NCI-H2171 treated with DMSO at 0.1 percent for 48 hours (cell line): ENCODE results near the gene SEMA7A.
"Not testable (repeated sequence)": the region's sequence is repeated elsewhere in the genome, so short reads cannot be mapped to it uniquely, and the experiment has no call there.

ENCODE experiments used
- DNase-seq: peaks from one replicate; lab custom pipeline; 2025; lab: John Stamatoyannopoulos, UW

SEMA7A gene

GRCh38 chr15:74373056-74373650 lies 60.6 kb downstream of the SEMA7A start:
- no peak for DNase-seq

- no peak for DNase-seq
These were observed 63.3 kb downstream of the SEMA7A start for GRCh38 chr15:74370471-74370870.

- DNase-seq, result no peak
These were observed 64.0 kb downstream of the SEMA7A start for GRCh38 chr15:74369756-74370155.

GRCh38 chr15:74369084-74369745 lies 64.5 kb downstream of the SEMA7A start:
- DNase-seq, result no peak

GRCh38 chr15:74368121-74368520 lies 65.6 kb downstream of the SEMA7A start:
- DNase-seq, result no peak

- DNase-seq, result no peak
These were observed 66.4 kb downstream of the SEMA7A start, which contains the start of gene CYP11A1 for GRCh38 chr15:74367296-74367854. Gene CYP11A1, minus strand, starts transcription at chr15:74367646. Its CDS starts 61 bp downstream, at chr15:74367585.

- no peak for DNase-seq
These were observed 67.9 kb downstream of the SEMA7A start for GRCh38 chr15:74365598-74366445.

- DNase-seq, result no peak
These were observed 68.7 kb downstream of the SEMA7A start for GRCh38 chr15:74364936-74365597.

GRCh38 chr15:74362482-74362881 lies 71.3 kb downstream of the SEMA7A start:
- DNase-seq, result no peak

- not testable (repeated sequence) for DNase-seq
These were observed 72.9 kb downstream of the SEMA7A start for GRCh38 chr15:74360855-74361254.

- DNase-seq, result not testable (repeated sequence)
These were observed 74.4 kb downstream of the SEMA7A start for GRCh38 chr15:74359376-74359775.
